ENCODE measurements around the gene C12orf76. TPM values are rescaled to one million over a fixed set of nuclear protein-coding genes. Genes with fewer than 3 reads are reported as not detected.

Gene C12orf76
- total RNA-seq, 1 experiment from 2014 or later = 18.3 TPM

- H3K27me3 Mint-ChIP-seq (ENCODE audit: low read depth) = peaks cover 12% of the 10 kb centered on the region
- ATAC-seq = no peak
- no peak overlapping the region for H3K27ac Mint-ChIP-seq
- TF ChIP-seq NR2C2 (CRISPR knock-in tag; IDR thresholded peaks at IDR 0.05) (no peak), TEAD1 (CRISPR knock-in tag; IDR thresholded peaks at IDR 0.05) (no peak), ZNF219 (CRISPR knock-in tag; IDR thresholded peaks at IDR 0.05; ENCODE audit: borderline replicate concordance) (no peak), GTF2I (CRISPR knock-in tag; conservative IDR thresholded peaks at IDR 0.05) (no peak), CDX4 (CRISPR knock-in tag; IDR thresholded peaks at IDR 0.05; ENCODE audit: borderline replicate concordance) (no peak), SMAD3 (CRISPR knock-in tag; IDR thresholded peaks at IDR 0.05; ENCODE audit: borderline replicate concordance) (no peak), NR3C1 (CRISPR knock-in tag; conservative IDR thresholded peaks at IDR 0.05; ENCODE audit: low read depth) (no peak), FOXP4 (CRISPR knock-in tag; IDR thresholded peaks at IDR 0.05) (no peak), ZNF138 (CRISPR knock-in tag; conservative IDR thresholded peaks at IDR 0.05) (no peak), TP53 (CRISPR knock-in tag; IDR thresholded peaks at IDR 0.05) (no peak), USF1 (CRISPR knock-in tag; IDR thresholded peaks at IDR 0.05) (no peak), ZBTB43 (CRISPR knock-in tag; IDR thresholded peaks at IDR 0.05) (no peak), ZNF263 (CRISPR knock-in tag; IDR thresholded peaks at IDR 0.05; ENCODE audit: low read depth) (no peak), ZNF532 (CRISPR knock-in tag; IDR thresholded peaks at IDR 0.05; ENCODE audit: borderline replicate concordance) (no peak), AR (CRISPR knock-in tag; IDR thresholded peaks at IDR 0.05) (no peak), ZNF232 (CRISPR knock-in tag; IDR thresholded peaks at IDR 0.05) (no peak)
- peaks cover 3% of the 10 kb centered on the region for H3K9me3 Mint-ChIP-seq
- no peaks in the 10 kb centered on the region for H3K36me3 Mint-ChIP-seq
- POLR2A ChIA-PET = no interaction called here
- no peaks in the 10 kb centered on the region for H3K4me1 Mint-ChIP-seq
- CTCF ChIA-PET = no interaction called here
- DNase-seq (ENCODE audit: low spot score) = no peak
- H3K4me3 Mint-ChIP-seq = no peak overlapping the region
These were observed 36.1 kb upstream of the C12orf76 start for GRCh38 chr12:110084314-110085015.

Data from WTC11 (cell line).